HepG2 (cell line): ENCODE results near the gene IFNA21.

Experiments
- CREM ChIP-seq, 2 experiments: sonication (generic) in 1 of 2; formaldehyde crosslinking in 1 of 2; IDR thresholded peaks; 2 replicates each; pipeline versions ENCODE4 v1.4.0 to v1.6.1; 2016 to 2020; ENCODE audit warnings: antibody characterized with exemption in 1 of 2, mild to moderate bottlenecking in 1 of 2, missing genetic modification reagents in 1 of 2
- EZH2 ChIP-seq: conservative IDR thresholded peaks from 2 replicates; pipeline ENCODE4 v1.6.1; 2012; ENCODE audit warnings: mild to moderate bottlenecking, low read depth, low read length, moderate library complexity
- HDAC2 ChIP-seq: sonication (generic); formaldehyde crosslinking; IDR thresholded peaks from 2 replicates; pipeline ENCODE4 v1.4.0; 2020; ENCODE audit warnings: missing genetic modification reagents
- RXRA ChIP-seq: sonication (generic); formaldehyde crosslinking; IDR thresholded peaks from 2 replicates; pipeline ENCODE4 v1.5.1; 2020; ENCODE audit warnings: missing genetic modification reagents
- TCF12 ChIP-seq, 2 experiments: fragments of 450-650 bp in 1 of 2; sonication (generic) in 1 of 2; formaldehyde crosslinking in 1 of 2; IDR thresholded peaks; 2 replicates each; pipeline versions ENCODE4 v1.6.1 to v1.8.0; 2017 to 2022; ENCODE audit warnings: antibody characterized with exemption in 1 of 2, mild to moderate bottlenecking in 1 of 2, missing genetic modification reagents in 1 of 2, moderate library complexity in 1 of 2
- YY1 ChIP-seq: IDR thresholded peaks from 2 replicates; pipeline ENCODE4 v1.6.1; 2011; ENCODE audit warnings: low read length, low read depth, moderate library complexity, mild to moderate bottlenecking; ENCODE audit not compliant: insufficient read depth, insufficient replicate concordance
- ZBTB7A ChIP-seq: sonication (generic); formaldehyde crosslinking; IDR thresholded peaks from 2 replicates; pipeline ENCODE4 v1.8.0; 2022; ENCODE audit warnings: mild to moderate bottlenecking, missing genetic modification reagents
- ZMYM4 ChIP-seq: sonication (generic); formaldehyde crosslinking; IDR thresholded peaks from 2 replicates; pipeline ENCODE4 v1.8.1; 2023; ENCODE audit warnings: mild to moderate bottlenecking, missing genetic modification reagents
- TF ChIP-seq, protein P1 (sequence below): sonication (generic); formaldehyde crosslinking; IDR thresholded peaks from 2 replicates; pipeline ENCODE4 v1.8.0; 2022; ENCODE audit warnings: mild to moderate bottlenecking, missing genetic modification reagents, moderate library complexity
- TF ChIP-seq, protein P2 (sequence below): sonication (generic); formaldehyde crosslinking; IDR thresholded peaks from 2 replicates; pipeline ENCODE4 v1.5.1; 2020; ENCODE audit warnings: mild to moderate bottlenecking, missing genetic modification reagents
- TF ChIP-seq, protein P3 (sequence below): sonication (generic); formaldehyde crosslinking; IDR thresholded peaks from 2 replicates; pipeline ENCODE4 v1.5.1; 2020; ENCODE audit warnings: mild to moderate bottlenecking, missing genetic modification reagents, moderate library complexity
- TF ChIP-seq, protein P4 (sequence below): sonication (generic); formaldehyde crosslinking; IDR thresholded peaks from 2 replicates; pipeline ENCODE4 v1.5.1; 2020; ENCODE audit warnings: missing genetic modification reagents, mild to moderate bottlenecking, borderline replicate concordance
- TF ChIP-seq, protein P5 (sequence below): IDR thresholded peaks from 2 replicates; pipeline ENCODE4 v1.6.1; 2012; ENCODE audit warnings: inconsistent platforms

DNA sequence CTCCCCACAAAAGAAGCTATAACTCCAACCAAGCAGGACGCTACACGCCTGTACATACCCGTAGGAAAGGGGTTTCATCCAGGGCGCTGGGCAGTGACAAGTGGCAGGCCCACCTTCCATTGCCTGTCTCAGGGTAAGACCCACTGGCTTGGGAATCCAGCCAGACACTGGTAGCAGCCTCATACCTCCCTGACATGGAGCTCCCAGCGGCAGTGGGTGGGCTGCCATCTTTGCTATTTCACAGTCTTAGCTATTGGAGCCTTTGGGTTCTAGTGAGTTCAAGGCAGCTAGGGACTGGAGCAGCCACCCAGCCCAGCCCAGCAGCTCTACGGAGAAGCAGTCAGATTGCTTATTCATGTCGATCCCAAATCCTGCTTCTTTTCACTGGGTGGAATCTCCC lies 43.9 kb upstream of the IFNA21 start:
- TF ChIP-seq, protein P1, sequence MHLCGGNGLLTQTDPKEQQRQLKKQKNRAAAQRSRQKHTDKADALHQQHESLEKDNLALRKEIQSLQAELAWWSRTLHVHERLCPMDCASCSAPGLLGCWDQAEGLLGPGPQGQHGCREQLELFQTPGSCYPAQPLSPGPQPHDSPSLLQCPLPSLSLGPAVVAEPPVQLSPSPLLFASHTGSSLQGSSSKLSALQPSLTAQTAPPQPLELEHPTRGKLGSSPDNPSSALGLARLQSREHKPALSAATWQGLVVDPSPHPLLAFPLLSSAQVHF (CRISPR knock-in tag): no peak
- TF ChIP-seq YY1 (no peak), RXRA (no peak), HDAC2 (CRISPR knock-in tag) (no peak), CREM (IDR thresholded peaks at IDR 0.05) (no peak), CREM (CRISPR knock-in tag; IDR thresholded peaks at IDR 0.05) (no peak), ZBTB7A (no peak), EZH2 (no peak), ZMYM4 (CRISPR knock-in tag) (no peak), TCF12 (IDR thresholded peaks at IDR 0.05) (no peak), TCF12 (CRISPR knock-in tag; IDR thresholded peaks at IDR 0.05) (no peak)
- TF ChIP-seq, protein P2, sequence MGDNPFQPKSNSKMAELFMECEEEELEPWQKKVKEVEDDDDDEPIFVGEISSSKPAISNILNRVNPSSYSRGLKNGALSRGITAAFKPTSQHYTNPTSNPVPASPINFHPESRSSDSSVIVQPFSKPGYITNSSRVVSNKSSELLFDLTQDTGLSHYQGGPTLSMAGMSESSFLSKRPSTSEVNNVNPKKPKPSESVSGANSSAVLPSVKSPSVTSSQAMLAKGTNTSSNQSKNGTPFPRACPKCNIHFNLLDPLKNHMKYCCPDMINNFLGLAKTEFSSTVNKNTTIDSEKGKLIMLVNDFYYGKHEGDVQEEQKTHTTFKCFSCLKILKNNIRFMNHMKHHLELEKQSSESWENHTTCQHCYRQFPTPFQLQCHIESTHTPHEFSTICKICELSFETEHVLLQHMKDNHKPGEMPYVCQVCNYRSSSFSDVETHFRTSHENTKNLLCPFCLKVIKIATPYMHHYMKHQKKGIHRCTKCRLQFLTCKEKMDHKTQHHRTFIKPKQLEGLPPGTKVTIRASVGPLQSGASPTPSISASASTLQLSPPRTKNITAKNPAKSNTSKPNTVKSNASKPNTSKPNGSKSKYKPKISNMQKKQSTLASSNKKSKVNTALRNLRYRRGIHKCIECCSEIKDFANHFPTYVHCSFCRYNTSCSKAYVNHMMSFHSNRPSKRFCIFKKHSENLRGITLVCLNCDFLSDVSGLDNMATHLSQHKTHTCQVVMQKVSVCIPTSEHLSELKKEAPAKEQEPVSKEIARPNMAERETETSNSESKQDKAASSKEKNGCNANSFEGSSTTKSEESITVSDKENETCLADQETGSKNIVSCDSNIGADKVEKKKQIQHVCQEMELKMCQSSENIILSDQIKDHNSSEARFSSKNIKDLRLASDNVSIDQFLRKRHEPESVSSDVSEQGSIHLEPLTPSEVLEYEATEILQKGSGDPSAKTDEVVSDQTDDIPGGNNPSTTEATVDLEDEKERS (CRISPR knock-in tag): no peak
- TF ChIP-seq, protein P3, sequence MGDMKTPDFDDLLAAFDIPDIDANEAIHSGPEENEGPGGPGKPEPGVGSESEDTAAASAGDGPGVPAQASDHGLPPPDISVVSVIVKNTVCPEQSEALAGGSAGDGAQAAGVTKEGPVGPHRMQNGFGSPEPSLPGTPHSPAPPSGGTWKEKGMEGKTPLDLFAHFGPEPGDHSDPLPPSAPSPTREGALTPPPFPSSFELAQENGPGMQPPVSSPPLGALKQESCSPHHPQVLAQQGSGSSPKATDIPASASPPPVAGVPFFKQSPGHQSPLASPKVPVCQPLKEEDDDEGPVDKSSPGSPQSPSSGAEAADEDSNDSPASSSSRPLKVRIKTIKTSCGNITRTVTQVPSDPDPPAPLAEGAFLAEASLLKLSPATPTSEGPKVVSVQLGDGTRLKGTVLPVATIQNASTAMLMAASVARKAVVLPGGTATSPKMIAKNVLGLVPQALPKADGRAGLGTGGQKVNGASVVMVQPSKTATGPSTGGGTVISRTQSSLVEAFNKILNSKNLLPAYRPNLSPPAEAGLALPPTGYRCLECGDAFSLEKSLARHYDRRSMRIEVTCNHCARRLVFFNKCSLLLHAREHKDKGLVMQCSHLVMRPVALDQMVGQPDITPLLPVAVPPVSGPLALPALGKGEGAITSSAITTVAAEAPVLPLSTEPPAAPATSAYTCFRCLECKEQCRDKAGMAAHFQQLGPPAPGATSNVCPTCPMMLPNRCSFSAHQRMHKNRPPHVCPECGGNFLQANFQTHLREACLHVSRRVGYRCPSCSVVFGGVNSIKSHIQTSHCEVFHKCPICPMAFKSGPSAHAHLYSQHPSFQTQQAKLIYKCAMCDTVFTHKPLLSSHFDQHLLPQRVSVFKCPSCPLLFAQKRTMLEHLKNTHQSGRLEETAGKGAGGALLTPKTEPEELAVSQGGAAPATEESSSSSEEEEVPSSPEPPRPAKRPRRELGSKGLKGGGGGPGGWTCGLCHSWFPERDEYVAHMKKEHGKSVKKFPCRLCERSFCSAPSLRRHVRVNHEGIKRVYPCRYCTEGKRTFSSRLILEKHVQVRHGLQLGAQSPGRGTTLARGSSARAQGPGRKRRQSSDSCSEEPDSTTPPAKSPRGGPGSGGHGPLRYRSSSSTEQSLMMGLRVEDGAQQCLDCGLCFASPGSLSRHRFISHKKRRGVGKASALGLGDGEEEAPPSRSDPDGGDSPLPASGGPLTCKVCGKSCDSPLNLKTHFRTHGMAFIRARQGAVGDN: no peak
- TF ChIP-seq, protein P4, sequence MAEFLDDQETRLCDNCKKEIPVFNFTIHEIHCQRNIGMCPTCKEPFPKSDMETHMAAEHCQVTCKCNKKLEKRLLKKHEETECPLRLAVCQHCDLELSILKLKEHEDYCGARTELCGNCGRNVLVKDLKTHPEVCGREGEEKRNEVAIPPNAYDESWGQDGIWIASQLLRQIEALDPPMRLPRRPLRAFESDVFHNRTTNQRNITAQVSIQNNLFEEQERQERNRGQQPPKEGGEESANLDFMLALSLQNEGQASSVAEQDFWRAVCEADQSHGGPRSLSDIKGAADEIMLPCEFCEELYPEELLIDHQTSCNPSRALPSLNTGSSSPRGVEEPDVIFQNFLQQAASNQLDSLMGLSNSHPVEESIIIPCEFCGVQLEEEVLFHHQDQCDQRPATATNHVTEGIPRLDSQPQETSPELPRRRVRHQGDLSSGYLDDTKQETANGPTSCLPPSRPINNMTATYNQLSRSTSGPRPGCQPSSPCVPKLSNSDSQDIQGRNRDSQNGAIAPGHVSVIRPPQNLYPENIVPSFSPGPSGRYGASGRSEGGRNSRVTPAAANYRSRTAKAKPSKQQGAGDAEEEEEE (CRISPR knock-in tag): no peak
- TF ChIP-seq, protein P5, sequence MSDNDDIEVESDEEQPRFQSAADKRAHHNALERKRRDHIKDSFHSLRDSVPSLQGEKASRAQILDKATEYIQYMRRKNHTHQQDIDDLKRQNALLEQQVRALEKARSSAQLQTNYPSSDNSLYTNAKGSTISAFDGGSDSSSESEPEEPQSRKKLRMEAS: no peak
